DND-41 (cell line): ENCODE data around the gene VCP.
"Not testable (repeated sequence)": the region's sequence is repeated elsewhere in the genome, so short reads cannot be mapped to it uniquely, and the experiment has no call there.

ENCODE experiments used
- ATAC-seq: fragments of 200-7000 bp; cut with Tn5 transposase; 3 replicates; pipeline ENCODE4 v1.9.1; 2021; ENCODE audit warnings: low read depth; ENCODE audit not compliant: insufficient read depth
- DNase-seq: peaks from one replicate; pipeline ENCODE4 v3.0.0-alpha.2; 2020
- H2AFZ ChIP-seq: 2 replicates; pipeline ENCODE4 v1.6.0; 2012; ENCODE audit warnings: low read depth, low read length
- H3K27ac ChIP-seq: 2 replicates; pipeline ENCODE4 v1.5.1; 2012; ENCODE audit warnings: low read length, inconsistent platforms
- H3K27me3 ChIP-seq: fragments of 200-600 bp; sonication (generic); 2 replicates; pipeline ENCODE4 v1.6.0; 2012; ENCODE audit warnings: low read length, mild to moderate bottlenecking, inconsistent platforms; ENCODE audit not compliant: insufficient read depth, poor library complexity
- H3K36me3 ChIP-seq: 2 replicates; pipeline ENCODE4 v1.5.1; 2012; ENCODE audit warnings: low read length, inconsistent platforms; ENCODE audit not compliant: insufficient read depth
- H3K4me1 ChIP-seq: 2 replicates; pipeline ENCODE4 v1.5.1; 2012; ENCODE audit warnings: mild to moderate bottlenecking, low read length; ENCODE audit not compliant: insufficient read depth
- H3K4me2 ChIP-seq: 2 replicates; pipeline ENCODE4 v1.6.0; 2012; ENCODE audit warnings: mild to moderate bottlenecking, moderate library complexity, low read length, inconsistent platforms; ENCODE audit not compliant: insufficient read depth
- H3K4me3 ChIP-seq, 2 experiments: fragments of 200-600 bp in 1 of 2; shearing (Covaris generic) in 1 of 2; 2 replicates each; pipeline ENCODE4 v1.5.1; 2012 to 2016; ENCODE audit warnings: inconsistent platforms in 2 of 2, low read length in 2 of 2, mild to moderate bottlenecking in 2 of 2, low read depth in 1 of 2, moderate library complexity in 1 of 2
- H3K79me2 ChIP-seq: 2 replicates; pipeline ENCODE4 v1.6.0; 2012; ENCODE audit warnings: low read length, inconsistent platforms; ENCODE audit not compliant: insufficient read depth
- H3K9ac ChIP-seq: 2 replicates; pipeline ENCODE4 v1.6.0; 2012; ENCODE audit warnings: low read depth, mild to moderate bottlenecking, inconsistent platforms, low read length, moderate library complexity
- H3K9me3 ChIP-seq: 2 replicates; pipeline ENCODE4 v1.5.1; 2012; ENCODE audit warnings: low read length, moderate library complexity, mild to moderate bottlenecking, inconsistent platforms; ENCODE audit not compliant: insufficient read depth, severe bottlenecking
- H4K20me1 ChIP-seq: 2 replicates; pipeline ENCODE4 v1.6.0; 2012; ENCODE audit warnings: low read length; ENCODE audit not compliant: insufficient read depth
- EZH2 ChIP-seq: IDR thresholded peaks from 3 replicates; pipeline ENCODE4 v1.6.1; 2012; ENCODE audit warnings: borderline replicate concordance, low read depth, mild to moderate bottlenecking, moderate library complexity, low read length, inconsistent platforms; ENCODE audit not compliant: severe bottlenecking
- TF ChIP-seq, protein P1 (sequence below): IDR thresholded peaks from 2 replicates; pipeline ENCODE4 v1.5.1; 2012; ENCODE audit warnings: borderline replicate concordance, low read length, moderate library complexity, mild to moderate bottlenecking; ENCODE audit not compliant: poor library complexity, severe bottlenecking; ENCODE audit errors: extremely low read depth

VCP gene

GRCh38 chr9:35027860-35028259 is 44.6 kb downstream of the VCP start:
- Histone ChIP-seq H3K4me3 (no peak overlapping the region), H2AFZ (no peak overlapping the region), H3K36me3 (no peaks in the 10 kb centered on the region), H3K4me2 (no peak overlapping the region), H3K9ac (no peak overlapping the region), H4K20me1 (no peaks in the 10 kb centered on the region), H3K27ac (no peak overlapping the region), H3K79me2 (no peaks in the 10 kb centered on the region), H3K27me3 (no peaks in the 10 kb centered on the region), H3K4me1 (0 out of 2 replicates have a peak, but pooled peaks cover 3% of the 10 kb centered on the region), H3K9me3 (no peaks in the 10 kb centered on the region)
- ATAC-seq (peak; percentile 68; the same call in 2 of the 3 replicates), DNase-seq (no peak)
- TF ChIP-seq, protein P1, sequence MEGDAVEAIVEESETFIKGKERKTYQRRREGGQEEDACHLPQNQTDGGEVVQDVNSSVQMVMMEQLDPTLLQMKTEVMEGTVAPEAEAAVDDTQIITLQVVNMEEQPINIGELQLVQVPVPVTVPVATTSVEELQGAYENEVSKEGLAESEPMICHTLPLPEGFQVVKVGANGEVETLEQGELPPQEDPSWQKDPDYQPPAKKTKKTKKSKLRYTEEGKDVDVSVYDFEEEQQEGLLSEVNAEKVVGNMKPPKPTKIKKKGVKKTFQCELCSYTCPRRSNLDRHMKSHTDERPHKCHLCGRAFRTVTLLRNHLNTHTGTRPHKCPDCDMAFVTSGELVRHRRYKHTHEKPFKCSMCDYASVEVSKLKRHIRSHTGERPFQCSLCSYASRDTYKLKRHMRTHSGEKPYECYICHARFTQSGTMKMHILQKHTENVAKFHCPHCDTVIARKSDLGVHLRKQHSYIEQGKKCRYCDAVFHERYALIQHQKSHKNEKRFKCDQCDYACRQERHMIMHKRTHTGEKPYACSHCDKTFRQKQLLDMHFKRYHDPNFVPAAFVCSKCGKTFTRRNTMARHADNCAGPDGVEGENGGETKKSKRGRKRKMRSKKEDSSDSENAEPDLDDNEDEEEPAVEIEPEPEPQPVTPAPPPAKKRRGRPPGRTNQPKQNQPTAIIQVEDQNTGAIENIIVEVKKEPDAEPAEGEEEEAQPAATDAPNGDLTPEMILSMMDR: no peak

GRCh38 chr9:35027374-35027773 is 45.1 kb downstream of the VCP start:
- TF ChIP-seq EZH2: no peak
- TF ChIP-seq, protein P1: no peak
- no peak overlapping the region; the same call in 1 of the 2 replicates for H2AFZ ChIP-seq
- H3K4me1 ChIP-seq: 0 out of 2 replicates have a peak, but pooled peaks cover 3% of the 10 kb centered on the region
- no peaks in the 10 kb centered on the region for H3K36me3 ChIP-seq
- no peak overlapping the region for H3K4me3 ChIP-seq
- H3K4me2 ChIP-seq: no peak overlapping the region
- H3K79me2 ChIP-seq: no peaks in the 10 kb centered on the region
- H3K27me3 ChIP-seq: no peaks in the 10 kb centered on the region
- H3K27ac ChIP-seq: no peak overlapping the region
- H4K20me1 ChIP-seq: no peaks in the 10 kb centered on the region
- ATAC-seq (no peak), DNase-seq (no peak)
- H3K9me3 ChIP-seq: no peaks in the 10 kb centered on the region
- no peak overlapping the region for H3K9ac ChIP-seq

- no peak for ATAC-seq
Observed at GRCh38 chr9:35026671-35027070, 45.8 kb downstream of the VCP start.

DNA sequence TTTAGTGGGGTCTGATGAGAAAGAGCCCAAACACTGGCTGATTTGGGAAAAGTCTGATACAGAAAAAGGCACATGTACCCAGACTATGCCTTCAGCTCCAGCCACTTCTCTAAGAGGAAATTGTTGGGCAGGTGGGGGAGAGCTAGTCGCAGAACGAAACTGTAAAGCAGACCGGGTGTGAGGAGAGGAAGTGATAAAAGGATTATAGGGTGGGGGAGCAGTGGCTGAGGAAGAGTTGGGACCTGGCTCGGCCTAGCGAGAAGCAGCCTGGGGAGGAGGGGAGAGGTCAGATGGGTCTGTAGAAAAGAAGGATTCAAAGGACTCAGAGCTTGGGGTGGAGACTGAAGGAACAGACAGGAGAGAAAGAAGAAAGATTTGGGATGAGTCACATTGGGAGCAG is 49.0 kb downstream of the VCP start:
- not testable (repeated sequence) for H3K4me1 ChIP-seq, H4K20me1 ChIP-seq, H3K27ac ChIP-seq, H3K4me2 ChIP-seq, H3K27me3 ChIP-seq, H3K9ac ChIP-seq, H3K4me3 ChIP-seq, ATAC-seq, H3K9me3 ChIP-seq, H3K79me2 ChIP-seq, H2AFZ ChIP-seq, H3K36me3 ChIP-seq
- DNase-seq: peak; percentile 26

More at GRCh38 chr9:35026671-35027070, 45.8 kb downstream of the VCP start:
- no peak overlapping the region for H3K4me2 ChIP-seq
- no peaks in the 10 kb centered on the region for H3K36me3 ChIP-seq
- no peak overlapping the region for H3K4me3 ChIP-seq
- H3K4me1 ChIP-seq: 0 out of 2 replicates have a peak, but pooled peaks cover 3% of the 10 kb centered on the region
- H3K27ac ChIP-seq: no peak overlapping the region
- no peaks in the 10 kb centered on the region for H3K79me2 ChIP-seq
- no peaks in the 10 kb centered on the region for H3K27me3 ChIP-seq
- no peaks in the 10 kb centered on the region for H4K20me1 ChIP-seq
- no peak overlapping the region for H2AFZ ChIP-seq
- no peak overlapping the region for H3K9ac ChIP-seq
- DNase-seq: no peak
- no peaks in the 10 kb centered on the region for H3K9me3 ChIP-seq
- TF ChIP-seq EZH2: no peak
- TF ChIP-seq, protein P1: no peak
